Measurements from ENCODE around the gene STT3B.

STT3B gene

DNA sequence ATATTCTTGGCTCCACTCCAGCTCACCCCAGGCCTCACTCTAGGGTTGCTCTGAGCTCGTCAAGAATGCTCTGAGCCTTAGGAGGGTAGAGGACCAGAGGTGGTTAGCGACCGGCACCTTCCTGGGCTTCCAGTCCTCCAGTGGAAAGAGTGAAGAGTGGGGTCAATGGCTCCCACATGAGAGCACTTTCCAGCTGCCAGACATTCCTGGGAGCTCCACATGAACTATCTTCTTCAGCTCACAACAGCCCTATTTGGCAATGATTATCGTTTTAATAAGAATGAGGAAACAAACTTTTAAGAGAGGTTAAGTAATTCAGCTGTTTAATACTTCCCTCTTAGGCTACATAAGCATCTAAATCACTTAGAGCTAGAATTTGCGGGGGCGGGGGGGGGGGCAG is 139.3 kb downstream of the STT3B start:
- no peaks in the 10 kb centered on the region for H3K36me3 ChIP-seq (replicated peaks; ENCODE audit: insufficient read depth, low read length)
- no peaks in the 10 kb centered on the region for H3K27me3 ChIP-seq (replicated peaks; ENCODE audit: insufficient read depth, low read length)
- no peak overlapping the region for H3K27ac ChIP-seq (ENCODE audit: low read length)
- no peak overlapping the region for H3K4me2 ChIP-seq (ENCODE audit: low read depth, low read length)
- no peak overlapping the region for H2AFZ ChIP-seq (ENCODE audit: low read length)
- no peak overlapping the region for H3K4me3 ChIP-seq (ENCODE audit: low read length)
- H3K79me2 ChIP-seq (ENCODE audit: low read length), result no peaks in the 10 kb centered on the region
- no peak overlapping the region for H3K9ac ChIP-seq (ENCODE audit: low read length)
- H3K4me1 ChIP-seq (ENCODE audit: low read length), result no peaks in the 10 kb centered on the region
- no peaks in the 10 kb centered on the region for H3K9me2 ChIP-seq (replicated peaks; ENCODE audit: insufficient read depth, low read length)
- no peaks in the 10 kb centered on the region for H4K20me1 ChIP-seq (ENCODE audit: insufficient read depth, low read length)
- TF ChIP-seq EZH2phosphoT487 (IDR thresholded peaks at IDR 0.05; ENCODE audit: low read length) (no peak), EZH2 (optimal IDR thresholded peaks at IDR 0.05; ENCODE audit: low read depth, low read length) (no peak), CTCF (IDR thresholded peaks at IDR 0.05; ENCODE audit: low read length) (no peak)
- H3K9me3 ChIP-seq (replicated peaks; ENCODE audit: insufficient read depth, low read length), result no peaks in the 10 kb centered on the region
- no peak for DNase-seq
- H3F3A ChIP-seq (ENCODE audit: insufficient read depth, low read length), result no peaks in the 10 kb centered on the region

DNA sequence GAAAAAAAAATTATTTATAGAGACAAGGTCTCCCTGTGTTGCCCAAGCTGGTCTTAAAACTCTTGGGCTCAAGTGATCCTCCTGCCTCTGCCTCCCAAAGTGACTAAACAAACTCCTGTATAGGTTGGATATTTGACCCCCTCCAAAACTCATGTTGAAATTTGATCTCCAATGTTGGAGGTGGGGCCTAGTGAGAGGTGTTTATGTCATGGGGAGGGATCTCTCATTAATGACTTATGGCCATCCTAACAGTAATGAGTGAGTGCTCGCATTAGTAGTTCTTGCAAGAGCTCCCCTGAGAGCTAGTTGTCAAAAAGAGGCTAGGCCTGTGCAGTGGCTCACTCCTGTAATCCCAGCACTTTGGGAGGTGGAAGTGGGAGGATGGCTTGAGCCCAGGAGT is 141.2 kb downstream of the STT3B start:
- TF ChIP-seq EZH2 (optimal IDR thresholded peaks at IDR 0.05; ENCODE audit: low read depth, low read length) (no peak), EZH2phosphoT487 (IDR thresholded peaks at IDR 0.05; ENCODE audit: low read length) (no peak), CTCF (IDR thresholded peaks at IDR 0.05; ENCODE audit: low read length) (no peak)

DNA sequence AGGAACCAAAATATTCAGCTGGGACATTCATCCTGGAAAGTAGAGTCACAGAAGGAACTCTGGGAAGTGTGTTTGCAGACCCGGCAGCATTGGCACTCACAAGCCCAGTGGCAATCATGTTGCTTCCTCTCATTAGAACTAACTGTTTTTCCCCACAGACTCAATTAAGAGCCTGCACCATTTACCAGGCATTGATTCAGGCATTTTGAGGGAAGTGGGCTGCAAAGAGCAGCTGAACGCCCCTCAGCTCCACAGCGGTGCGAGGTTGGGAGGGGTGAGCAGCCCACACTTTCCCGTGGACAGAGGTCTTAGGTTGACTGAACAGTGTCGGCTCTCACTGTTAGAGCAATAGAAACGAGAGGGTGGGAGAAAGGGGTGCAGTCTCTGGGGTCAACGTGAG is 143.8 kb downstream of the STT3B start:
- H4K20me1 ChIP-seq (ENCODE audit: insufficient read depth, low read length), result no peaks in the 10 kb centered on the region
- H3K9ac ChIP-seq (ENCODE audit: low read length), result no peak overlapping the region
- H3K27ac ChIP-seq (ENCODE audit: low read length), result no peak overlapping the region
- DNase-seq, result no peak
- no peaks in the 10 kb centered on the region for H3F3A ChIP-seq (ENCODE audit: insufficient read depth, low read length)
- H3K27me3 ChIP-seq (replicated peaks; ENCODE audit: insufficient read depth, low read length), result no peaks in the 10 kb centered on the region
- TF ChIP-seq CTCF (IDR thresholded peaks at IDR 0.05; ENCODE audit: low read length) (no peak), EZH2 (optimal IDR thresholded peaks at IDR 0.05; ENCODE audit: low read depth, low read length) (no peak), EZH2phosphoT487 (IDR thresholded peaks at IDR 0.05; ENCODE audit: low read length) (no peak)
- H3K9me2 ChIP-seq (replicated peaks; ENCODE audit: insufficient read depth, low read length), result no peaks in the 10 kb centered on the region
- H3K79me2 ChIP-seq (ENCODE audit: low read length), result no peaks in the 10 kb centered on the region
- H3K4me3 ChIP-seq (ENCODE audit: low read length), result no peak overlapping the region
- no peaks in the 10 kb centered on the region for H3K9me3 ChIP-seq (replicated peaks; ENCODE audit: insufficient read depth, low read length)
- H3K4me1 ChIP-seq (ENCODE audit: low read length), result no peaks in the 10 kb centered on the region
- no peaks in the 10 kb centered on the region for H3K36me3 ChIP-seq (replicated peaks; ENCODE audit: insufficient read depth, low read length)
- no peak overlapping the region for H3K4me2 ChIP-seq (ENCODE audit: low read depth, low read length)
- no peak overlapping the region for H2AFZ ChIP-seq (ENCODE audit: low read length)

More for the DNA sequence above, 141.2 kb downstream of the STT3B start:
- no peak for DNase-seq
- no peaks in the 10 kb centered on the region for H3K9me3 ChIP-seq (replicated peaks; ENCODE audit: insufficient read depth, low read length)
- no peaks in the 10 kb centered on the region for H3K9me2 ChIP-seq (replicated peaks; ENCODE audit: insufficient read depth, low read length)
- no peak overlapping the region for H3K27ac ChIP-seq (ENCODE audit: low read length)
- H3K27me3 ChIP-seq (replicated peaks; ENCODE audit: insufficient read depth, low read length), result no peaks in the 10 kb centered on the region
- H3F3A ChIP-seq (ENCODE audit: insufficient read depth, low read length), result no peaks in the 10 kb centered on the region
- no peaks in the 10 kb centered on the region for H3K79me2 ChIP-seq (ENCODE audit: low read length)
- no peak overlapping the region for H3K4me3 ChIP-seq (ENCODE audit: low read length)
- H3K4me2 ChIP-seq (ENCODE audit: low read depth, low read length), result no peak overlapping the region
- H3K9ac ChIP-seq (ENCODE audit: low read length), result no peak overlapping the region
- no peak overlapping the region for H2AFZ ChIP-seq (ENCODE audit: low read length)
- no peaks in the 10 kb centered on the region for H4K20me1 ChIP-seq (ENCODE audit: insufficient read depth, low read length)
- no peaks in the 10 kb centered on the region for H3K36me3 ChIP-seq (replicated peaks; ENCODE audit: insufficient read depth, low read length)
- no peaks in the 10 kb centered on the region for H3K4me1 ChIP-seq (ENCODE audit: low read length)
